DMS 273 treated with DMSO at 0.1 percent for 48 hours (cell line): ENCODE results near the gene FADS2.

ENCODE experiments used
- DNase-seq: peaks from one replicate; lab custom pipeline; 2025; lab: John Stamatoyannopoulos, UW

FADS2 gene

GRCh38 chr11:61795876-61796526 lies 32.1 kb upstream of the FADS2 start:
- no peak for DNase-seq

- no peak for DNase-seq
Observed at GRCh38 chr11:61797263-61797944, 30.7 kb upstream of the FADS2 start.

- no peak for DNase-seq
Observed at GRCh38 chr11:61799665-61800284, 28.3 kb upstream of the FADS2 start.

- DNase-seq, result no peak
Observed at GRCh38 chr11:61800331-61801281, 27.5 kb upstream of the FADS2 start.

GRCh38 chr11:61802605-61803004 lies 25.5 kb upstream of the FADS2 start:
- DNase-seq, result no peak

GRCh38 chr11:61803889-61804647 lies 24.0 kb upstream of the FADS2 start:
- DNase-seq, result no peak

- DNase-seq, result no peak
Observed at GRCh38 chr11:61805146-61805545, 23.0 kb upstream of the FADS2 start.

GRCh38 chr11:61806785-61807184 lies 21.3 kb upstream of the FADS2 start:
- DNase-seq, result no peak

GRCh38 chr11:61810671-61811175 lies 17.4 kb upstream of the FADS2 start:
- DNase-seq, result no peak

- DNase-seq, result no peak
Observed at GRCh38 chr11:61811831-61812230, 16.3 kb upstream of the FADS2 start.

GRCh38 chr11:61812736-61813411 lies 15.2 kb upstream of the FADS2 start:
- no peak for DNase-seq

- DNase-seq, result no peak
Observed at GRCh38 chr11:61814247-61814957, 13.7 kb upstream of the FADS2 start.

- DNase-seq, result peak; percentile 15
Observed at GRCh38 chr11:61814958-61815789, 12.9 kb upstream of the FADS2 start.

GRCh38 chr11:61815790-61816735 lies 12.0 kb upstream of the FADS2 start:
- DNase-seq, result peak; percentile 29

- DNase-seq, result peak; percentile 70
Observed at GRCh38 chr11:61816736-61817455, 11.2 kb upstream of the FADS2 start, which contains the start of gene FADS1. TSS of gene FADS1 (minus strand) at chr11:61817003. CDS start at chr11:61816929, 74 bp downstream.

GRCh38 chr11:61817471-61818202 lies 10.5 kb upstream of the FADS2 start:
- DNase-seq, result no peak
